PC-9 (cell line): Measurements from ENCODE around the gene ATP2B2. TPM values are rescaled to one million over a fixed set of nuclear protein-coding genes. Genes with fewer than 3 reads are reported as not detected.

Source experiments
- BruUV-seq: library from RNA; stranded (reverse); fragments of 400-500 nt; replicated peaks from 2 replicates; lab custom pipeline; 2021; lab: Mats Ljungman, UMichigan
- CTCF ChIA-PET: fragments of 300-600 bp; sonication (Branson Sonifier 250); formaldehyde crosslinking; loops from one replicate; lab custom pipeline; 2022; ENCODE audit warnings: antibody characterized with exemption; lab: Charles Lee
- POLR2A ChIA-PET: fragments of 300-600 bp; sonication (Branson Sonifier 250); formaldehyde crosslinking; loops from one replicate; lab custom pipeline; 2022; ENCODE audit warnings: antibody characterized with exemption; ENCODE audit not compliant: unreplicated experiment; lab: Charles Lee
- DNase-seq, 2 experiments: peaks; one replicate each; pipeline versions ENCODE4 v3.0.0 to v3.0.0-alpha.2; 2015 to 2022; ENCODE audit warnings: mixed read lengths in 1 of 2
- H2AFZ ChIP-seq: fragments of 200-600 bp; sonication (generic); 2 replicates; pipeline ENCODE4 v1.8.1; 2017; ENCODE audit warnings: antibody characterized with exemption
- H3F3A ChIP-seq: fragments of 200-600 bp; sonication (generic); 2 replicates; pipeline ENCODE4 v1.8.1; 2017; ENCODE audit warnings: antibody characterized with exemption, mild to moderate bottlenecking, low read depth; ENCODE audit not compliant: insufficient read depth
- H3K27ac ChIP-seq: fragments of 200-600 bp; sonication (generic); 2 replicates; pipeline ENCODE4 v1.6.1; 2016; ENCODE audit warnings: mixed run types
- H3K27me3 ChIP-seq: fragments of 200-600 bp; sonication (generic); 2 replicates; pipeline ENCODE4 v1.6.1; 2016; ENCODE audit warnings: low read depth, mixed run types; ENCODE audit not compliant: insufficient read depth
- H3K36me3 ChIP-seq: fragments of 200-600 bp; sonication (generic); 2 replicates; pipeline ENCODE4 v1.6.1; 2016; ENCODE audit warnings: low read depth, mixed run types
- H3K4me1 ChIP-seq: fragments of 200-600 bp; sonication (generic); replicated peaks from 2 replicates; pipeline ENCODE4 v1.6.1; 2016; ENCODE audit warnings: mixed run types; ENCODE audit not compliant: insufficient read depth
- H3K4me2 ChIP-seq: fragments of 200-600 bp; sonication (generic); 2 replicates; pipeline ENCODE4 v1.6.1; 2017; ENCODE audit warnings: mixed run types
- H3K4me3 ChIP-seq: fragments of 200-600 bp; sonication (generic); 2 replicates; pipeline ENCODE4 v1.6.1; 2016; ENCODE audit warnings: mixed run types
- H3K79me2 ChIP-seq: fragments of 200-600 bp; sonication (generic); 2 replicates; pipeline ENCODE4 v1.6.1; 2017; ENCODE audit warnings: low read depth, mixed run types
- H3K9me2 ChIP-seq: fragments of 200-600 bp; sonication (generic); 2 replicates; pipeline ENCODE4 v1.8.1; 2017; ENCODE audit warnings: mild to moderate bottlenecking; ENCODE audit not compliant: insufficient read depth
- H3K9me3 ChIP-seq: fragments of 200-600 bp; sonication (generic); 2 replicates; pipeline ENCODE4 v1.8.1; 2016; ENCODE audit warnings: low read depth; ENCODE audit not compliant: insufficient read depth
- H4K20me1 ChIP-seq: fragments of 200-600 bp; sonication (generic); 2 replicates; pipeline ENCODE4 v1.8.1; 2017; ENCODE audit not compliant: insufficient read depth
- CTCF ChIP-seq: fragments of 200-600 bp; sonication (generic); conservative IDR thresholded peaks from 2 replicates; pipeline ENCODE4 v1.6.1; 2017; ENCODE audit warnings: mixed run types, antibody characterized with exemption, mild to moderate bottlenecking, moderate library complexity
- EZH2 ChIP-seq: fragments of 200-600 bp; sonication (generic); IDR thresholded peaks from 2 replicates; pipeline ENCODE4 v1.8.0; 2017; ENCODE audit warnings: antibody characterized with exemption, low read depth
- intact Hi-C: fragments of 100-400 bp; cut with micrococcal nuclease; formaldehyde crosslinking; loops from one replicate; pipeline ENCODE4 v1.10.0; 2022; ENCODE audit not compliant: unreplicated experiment
- total RNA-seq: library from RNA; stranded (reverse); gene quantifications from 2 replicates; pipeline ENCODE4 v1.2.3, GENCODE V29; 2021

The ATP2B2 gene
- total RNA-seq, 1 experiment from 2014 or later = not detected

- Histone ChIP-seq H3K4me1 (no peaks in the 10 kb centered on the region), H4K20me1 (no peaks in the 10 kb centered on the region; the same call in 1 of the 2 replicates), H3K27ac (no peak overlapping the region), H3K9me3 (no peaks in the 10 kb centered on the region), H3K4me3 (no peak overlapping the region), H2AFZ (no peak overlapping the region), H3K9me2 (no peaks in the 10 kb centered on the region), H3K27me3 (peaks cover 98% of the 10 kb centered on the region), H3K36me3 (no peaks in the 10 kb centered on the region), H3K4me2 (no peak overlapping the region), H3K79me2 (no peaks in the 10 kb centered on the region), H3F3A (no peaks in the 10 kb centered on the region)
- CTCF ChIA-PET = no interaction called here
- DNase-seq = no peak
- TF ChIP-seq CTCF (no peak), EZH2 (no peak)
- BruUV-seq = no TSS peak
- intact Hi-C loops = no loop called here
- POLR2A ChIA-PET = interaction anchor here (0.5 kb wide), 1 partner anchor 10 kb away, joined by 17 read pairs; no protein-coding TSS in a partner anchor
Observed at GRCh38 chr3:10501664-10502052, 3.7 kb downstream of the ATP2B2 start.

GRCh38 chr3:10500717-10501663 is 4.4 kb downstream of the ATP2B2 start:
- H3K27me3 ChIP-seq = peaks cover 97% of the 10 kb centered on the region
- CTCF ChIA-PET = no interaction called here
- no peak overlapping the region for H3K4me2 ChIP-seq
- H3K79me2 ChIP-seq = no peaks in the 10 kb centered on the region
- intact Hi-C loops = no loop called here
- H3K4me3 ChIP-seq = no peak overlapping the region
- no peak overlapping the region for H3K27ac ChIP-seq
- no peaks in the 10 kb centered on the region for H3K4me1 ChIP-seq
- no peak for DNase-seq
- no peak overlapping the region for H2AFZ ChIP-seq
- H4K20me1 ChIP-seq = no peaks in the 10 kb centered on the region; the same call in 1 of the 2 replicates
- BruUV-seq = no TSS peak
- no peaks in the 10 kb centered on the region for H3K36me3 ChIP-seq
- no peaks in the 10 kb centered on the region for H3K9me2 ChIP-seq
- H3F3A ChIP-seq = no peaks in the 10 kb centered on the region
- POLR2A ChIA-PET = interaction anchor here (0.5 kb wide), 1 partner anchor 10 kb away, joined by 17 read pairs; no protein-coding TSS in a partner anchor
- no peaks in the 10 kb centered on the region for H3K9me3 ChIP-seq
- TF ChIP-seq CTCF (no peak), EZH2 (no peak)

- H4K20me1 ChIP-seq = no peaks in the 10 kb centered on the region; the same call in 1 of the 2 replicates
- POLR2A ChIA-PET = no interaction called here
- no peaks in the 10 kb centered on the region for H3K36me3 ChIP-seq
- TF ChIP-seq EZH2 (no peak), CTCF (no peak)
- H3K27me3 ChIP-seq = peaks cover 94% of the 10 kb centered on the region
- no peaks in the 10 kb centered on the region for H3K4me1 ChIP-seq
- no TSS peak for BruUV-seq
- no peak overlapping the region for H2AFZ ChIP-seq
- H3K27ac ChIP-seq = no peak overlapping the region
- CTCF ChIA-PET = no interaction called here
- intact Hi-C loops = no loop called here
- DNase-seq = no peak
- H3F3A ChIP-seq = no peaks in the 10 kb centered on the region
- no peak overlapping the region for H3K4me3 ChIP-seq
- no peaks in the 10 kb centered on the region for H3K9me3 ChIP-seq
- H3K4me2 ChIP-seq = no peak overlapping the region
- no peaks in the 10 kb centered on the region for H3K9me2 ChIP-seq
- H3K79me2 ChIP-seq = no peaks in the 10 kb centered on the region
Observed at GRCh38 chr3:10498271-10498670, 7.1 kb downstream of the ATP2B2 start.
